Gastrocnemius medialis (tissue), 4 donors: ENCODE data around the gene IL22.

Experiments
- CTCF ChIP-seq, 5 experiments: fragments of 450-650 bp in 3 of 5; fragments of 200-600 bp in 2 of 5; sonication (generic) in 2 of 5; IDR thresholded peaks in 4 of 5; conservative IDR thresholded peaks in 1 of 5; 1 replicate in 4 of 5; 2 replicates in 1 of 5; pipeline ENCODE4 v1.5.1; 2016 to 2019; ENCODE audit warnings: antibody characterized with exemption in 5 of 5, mild to moderate bottlenecking in 3 of 5, moderate library complexity in 3 of 5
- POLR2A ChIP-seq, 2 donors: fragments of 450-650 bp; IDR thresholded peaks; one replicate each; pipeline ENCODE4 v1.6.1; 2017; ENCODE audit warnings: antibody characterized with exemption in 2 of 2, mild to moderate bottlenecking in 2 of 2, moderate library complexity in 2 of 2

GRCh38 chr12:68237078-68237477 lies 16.3 kb downstream of the IL22 start:
- TF ChIP-seq CTCF (IDR thresholded peaks at IDR 0.05 in 4 of 5, conservative IDR thresholded peaks at IDR 0.05 in 1 of 5) (no peak), POLR2A (IDR thresholded peaks at IDR 0.05) (no peak)
